Adrenal gland (tissue), 12 donors: Measurements from ENCODE around the gene ACAA2. TPM values are rescaled to one million over a fixed set of nuclear protein-coding genes. Genes with fewer than 3 reads are reported as not detected.
A peak's percentile ranks its signal among the peaks of the same experiment; 100 is the strongest.
"Not testable (repeated sequence)": the region's sequence is repeated elsewhere in the genome, so short reads cannot be mapped to it uniquely, and the experiment has no call there.

ENCODE experiments used
- DNase-seq, 7 donors: peaks; one replicate each; pipeline ENCODE4 v3.0.0-alpha.2; 2019 to 2020
- H3K27ac ChIP-seq, 5 donors: fragments of 200-600 bp; sonication (generic) in 4 of 5; 1 replicate in 3 of 5; 2 replicates in 2 of 5; pipeline versions ENCODE4 v1.5.1 to v1.8.0; 2016 to 2020; ENCODE audit warnings: mild to moderate bottlenecking in 1 of 5
- H3K27me3 ChIP-seq: fragments of 200-600 bp; 2 replicates; pipeline ENCODE4 v1.8.0; 2021
- H3K36me3 ChIP-seq, 2 donors: fragments of 200-600 bp; replicated peaks in 1 of 2; 1 replicate in 1 of 2; 2 replicates in 1 of 2; pipeline versions ENCODE4 v1.5.1 to v1.8.0; 2018 to 2022
- H3K4me1 ChIP-seq, 2 donors: fragments of 200-600 bp; replicated peaks in 1 of 2; 1 replicate in 1 of 2; 2 replicates in 1 of 2; pipeline versions ENCODE4 v1.5.1 to v1.8.0; 2018 to 2021
- H3K4me3 ChIP-seq, 4 donors: fragments of 200-600 bp; sonication (generic) in 3 of 4; one replicate each; pipeline ENCODE4 v1.5.1; 2016 to 2018
- H3K9me3 ChIP-seq, 3 donors: fragments of 200-600 bp; sonication (generic) in 1 of 3; replicated peaks in 1 of 3; 1 replicate in 2 of 3; 2 replicates in 1 of 3; pipeline versions ENCODE4 v1.5.1 to v1.8.0; 2016 to 2021
- CTCF ChIP-seq, 6 experiments: fragments of 450-650 bp in 4 of 6; fragments of 200-600 bp in 2 of 6; sonication (generic) in 1 of 6; IDR thresholded peaks; 1 replicate in 5 of 6; 2 replicates in 1 of 6; pipeline versions ENCODE4 v1.5.1 to v1.8.0; 2016 to 2021; ENCODE audit warnings: antibody characterized with exemption in 6 of 6, mild to moderate bottlenecking in 2 of 6, moderate library complexity in 1 of 6
- POLR2A ChIP-seq, 2 donors: fragments of 450-650 bp; IDR thresholded peaks; one replicate each; pipeline ENCODE4 v1.6.1; 2017; ENCODE audit warnings: antibody characterized with exemption in 2 of 2, mild to moderate bottlenecking in 2 of 2, moderate library complexity in 1 of 2
- WGBS, 4 donors: extraction: QIAGEN DNeasy Blood & Tissue Kit in 2 of 4; methylation state at CpG; one replicate each; pipeline versions ENCODE4 v1.1.5 to v1.1.7; 2013 to 2017; 5-methylcytosine and 5-hydroxymethylcytosine counted together
- intact Hi-C, 2 donors: fragments of 100-400 bp; cut with DNase I; formaldehyde crosslinking; loops; one replicate each; pipeline versions ENCODE4 v1.14.1 to v1.15.0; 2022 to 2023
- polyA plus RNA-seq, 3 donors: library from polyadenylated mRNA; stranded (reverse); fragments of 200-250 nt in 2 of 3; fragments of 350-450 nt in 1 of 3; fragmentation: Illumina TruSeq in 1 of 3; extraction: RNeasy Lipid Tissue Mini Kit (QIAGEN cat#74804) in 1 of 3; gene quantifications; one replicate each; pipeline ENCODE4 v1.2.3, GENCODE V29; 2013 to 2014
- total RNA-seq, 9 donors: library from RNA; depleted of rRNA in 4 of 9; stranded (reverse); fragments of >200 nt in 4 of 9; fragments of 120-200 nt in 1 of 9; fragmentation: NEBNext Ultra II Directional in 1 of 9; extraction: Animal tissue kit (Norgen Biotek cat#: 25700) in 1 of 9; gene quantifications; one replicate each; pipeline versions ENCODE4 v1.1.0 to v1.2.4, GENCODE V29; 2013 to 2023
- donor health status: healthy with polysubstance abuse.
- donor health status: Bipolar disorder and iron deficiency.
- donor health status: DM: yes; HTN: yes; CAD: no.
- donor health status: DM: no; HTN: no; CAD: no.
- donor health status: DM: no; HTN: no; CAD: no.
- donor health status: DM: yes; HTN: yes; CAD: no.

Gene ACAA2
- total and polyA plus RNA-seq, 12 donors = 21.4 to 197 (median 105) TPM

- peaks cover 5 to 15% of the 10 kb centered on the region in 2 donors for H3K4me1 ChIP-seq
- 2 to 15% (median 9%) methylated on average over 13 to 17 of the region's 17 CpGs for WGBS, 4 donors
- peak overlapping the region; percentile 12 to 80 (median 54) for H3K4me3 ChIP-seq
- H3K27ac ChIP-seq = peak overlapping the region; percentile 52 to 96 (median 81)
- H3K9me3 ChIP-seq = no peaks in the 10 kb centered on the region
- no peaks in the 10 kb centered on the region for H3K27me3 ChIP-seq
- peak in 5 of 7 donors; percentile 40 to 62 (median 41) for DNase-seq
- TF ChIP-seq POLR2A (IDR thresholded peaks at IDR 0.05) (no peak), CTCF (IDR thresholded peaks at IDR 0.05) (no peak)
- no peaks in the 10 kb centered on the region for H3K36me3 ChIP-seq
- intact Hi-C loops = no loop called here
Observed at GRCh38 chr18:49813069-49813318, 339 bp downstream of the ACAA2 start.

DNA sequence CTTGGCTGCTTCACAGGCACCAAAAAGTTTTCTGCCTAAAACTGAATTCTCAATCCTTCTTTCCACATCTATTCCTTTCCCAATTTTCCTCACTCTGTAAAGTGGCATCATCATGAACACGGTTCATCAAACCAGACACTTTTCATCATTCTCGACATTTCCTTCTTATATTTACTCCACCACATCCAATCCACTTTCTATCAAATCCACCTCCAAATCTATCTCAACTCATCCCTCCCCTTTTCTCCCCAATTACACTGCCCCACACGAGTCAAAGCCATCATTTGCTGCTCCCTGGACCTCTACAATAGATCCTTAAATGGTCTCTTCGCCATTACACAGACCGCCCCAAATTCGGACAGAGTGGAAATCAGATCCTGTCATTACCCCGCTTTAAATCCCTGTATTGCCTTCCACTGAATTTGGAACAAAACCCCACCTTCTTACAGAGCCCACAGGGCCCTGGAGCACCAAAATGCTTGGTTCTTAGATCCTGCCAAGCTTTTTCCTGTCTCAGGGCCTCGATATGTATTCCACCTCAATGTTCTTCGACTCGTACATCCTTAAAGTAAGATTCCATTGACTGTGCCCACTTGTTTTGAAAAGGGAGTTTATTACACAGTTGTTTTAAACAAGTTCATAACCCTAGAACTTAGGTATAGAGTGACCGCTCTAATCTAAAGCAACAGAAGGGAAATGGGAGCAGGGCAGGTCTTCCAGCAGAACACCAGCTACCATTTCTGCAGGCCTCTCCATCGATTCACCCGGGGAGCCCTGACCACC is 856 bp downstream of the ACAA2 start:
- TF ChIP-seq CTCF (IDR thresholded peaks at IDR 0.05) = no peak
- TF ChIP-seq POLR2A (IDR thresholded peaks at IDR 0.05) = no peak
- Histone ChIP-seq H3K9me3 (no peaks in the 10 kb centered on the region), H3K4me3 (peak overlapping the region; percentile 12 to 80 (median 54)), H3K4me1 (peaks cover 5 to 15% of the 10 kb centered on the region in 2 donors), H3K27me3 (no peaks in the 10 kb centered on the region), H3K27ac (peak overlapping the region; percentile 52 to 96 (median 81)), H3K36me3 (no peaks in the 10 kb centered on the region)
- intact Hi-C loops = no loop called here
- WGBS, 4 donors = 53 to 73% (median 67%) methylated on average over 13 of the region's 13 CpGs
- DNase-seq = no peak

GRCh38 chr18:49811151-49811938 is 2.0 kb downstream of the ACAA2 start:
- no peak for TF ChIP-seq CTCF (IDR thresholded peaks at IDR 0.05)
- TF ChIP-seq POLR2A (IDR thresholded peaks at IDR 0.05) = no peak
- H3K9me3 ChIP-seq = no peaks in the 10 kb centered on the region
- no peaks in the 10 kb centered on the region for H3K36me3 ChIP-seq
- H3K27ac ChIP-seq = no peak overlapping the region
- intact Hi-C loops = no loop called here
- H3K4me1 ChIP-seq = peaks cover 5 to 15% of the 10 kb centered on the region in 2 donors
- no peak for DNase-seq
- H3K4me3 ChIP-seq = no peak overlapping the region
- 73 to 86% (median 80%) methylated on average over 7 of the region's 7 CpGs for WGBS, 4 donors
- H3K27me3 ChIP-seq = no peaks in the 10 kb centered on the region

DNA sequence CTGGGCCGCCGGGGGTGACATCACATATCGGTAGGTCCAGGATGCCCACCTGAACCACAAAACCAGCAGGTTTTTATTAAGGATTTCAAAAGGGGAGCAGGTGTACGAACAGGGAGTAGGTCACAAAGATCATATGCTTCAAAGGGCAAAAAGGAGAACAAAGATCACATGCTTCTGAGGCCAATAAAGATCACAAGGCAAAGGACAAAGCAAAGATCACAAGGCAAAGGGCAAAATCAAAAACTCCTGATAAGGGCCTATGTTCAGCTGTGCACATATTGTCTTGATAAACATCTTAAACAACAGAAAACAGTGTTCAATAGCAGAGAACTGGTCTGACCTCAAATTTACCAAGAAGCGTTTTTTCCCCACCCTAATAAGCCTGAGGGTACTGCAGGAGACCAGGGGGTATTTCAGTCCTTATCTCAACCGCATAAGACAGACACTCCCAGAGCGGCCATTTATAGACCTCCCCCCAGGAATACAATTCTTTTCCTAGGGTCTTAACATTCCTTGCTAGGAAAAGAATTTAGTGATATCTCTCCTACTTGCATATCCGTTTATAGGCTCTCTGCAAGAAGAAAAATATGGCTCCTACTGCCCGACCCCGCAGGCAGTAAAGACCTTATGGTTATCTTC is 4.7 kb downstream of the ACAA2 start:
- H3K4me3 ChIP-seq, H3K36me3 ChIP-seq, H3K9me3 ChIP-seq, DNase-seq, intact Hi-C loops, H3K27ac ChIP-seq, H3K27me3 ChIP-seq: not testable (repeated sequence)
- WGBS, 4 donors = 95 to 98% (median 97%) methylated on average over 10 of the region's 10 CpGs
- H3K4me1 ChIP-seq = peaks cover 5 to 15% of the 10 kb centered on the region in 2 donors
